SK-N-SH treated with all-trans-retinoic acid at 6 μM for 48 hours (cell line): Measurements from ENCODE around the gene NEK10.

Experiments used
- ATAC-seq: fragments of 200-7000 bp; cut with Tn5 transposase; 3 replicates; pipeline ENCODE4 v1.9.1; 2020; ENCODE audit warnings: mild to moderate bottlenecking, moderate library complexity
- ARNTL ChIP-seq: fragments of 450-650 bp; formaldehyde crosslinking; IDR thresholded peaks from 2 replicates; pipeline ENCODE4 v1.5.0; 2020; ENCODE audit warnings: low read depth, mild to moderate bottlenecking, moderate library complexity, borderline replicate concordance
- BACH2 ChIP-seq: fragments of 250-450 bp; sonication (Bioruptor Pico); IDR thresholded peaks from 2 replicates; pipeline ENCODE4 v1.9.0; 2021; ENCODE audit warnings: mild to moderate bottlenecking, borderline replicate concordance
- ESRRG ChIP-seq: fragments of 250-450 bp; sonication (Bioruptor Pico); IDR thresholded peaks from 2 replicates; pipeline ENCODE4 v1.6.1; 2021; ENCODE audit warnings: mild to moderate bottlenecking
- GLIS3 ChIP-seq: fragments of 250-450 bp; sonication (Bioruptor Pico); IDR thresholded peaks from 2 replicates; pipeline ENCODE4 v1.5.0; 2020; ENCODE audit warnings: mild to moderate bottlenecking, moderate library complexity
- ISL1 ChIP-seq: fragments of 250-450 bp; sonication (Bioruptor Pico); IDR thresholded peaks from 2 replicates; pipeline ENCODE4 v2.1.2; 2022; ENCODE audit warnings: mild to moderate bottlenecking, moderate library complexity
- OSR1 ChIP-seq: fragments of 250-450 bp; sonication (Bioruptor Pico); IDR thresholded peaks from 2 replicates; pipeline ENCODE4 v1.8.0; 2022; ENCODE audit warnings: moderate library complexity, mild to moderate bottlenecking, inconsistent platforms
- POU6F1 ChIP-seq: fragments of 250-450 bp; sonication (Bioruptor Pico); IDR thresholded peaks from 2 replicates; pipeline ENCODE4 v1.8.0; 2021; ENCODE audit warnings: low read depth, mild to moderate bottlenecking, moderate library complexity, borderline replicate concordance
- PPARA ChIP-seq: fragments of 250-450 bp; sonication (Bioruptor Pico); IDR thresholded peaks from 2 replicates; pipeline ENCODE4 v1.5.0; 2020; ENCODE audit warnings: mild to moderate bottlenecking, borderline replicate concordance
- RARB ChIP-seq: fragments of 250-450 bp; sonication (Bioruptor Pico); IDR thresholded peaks from 2 replicates; pipeline ENCODE4 v1.8.0; 2021; ENCODE audit warnings: mild to moderate bottlenecking, moderate library complexity
- SNAI2 ChIP-seq: fragments of 250-450 bp; sonication (Bioruptor Pico); IDR thresholded peaks from 2 replicates; pipeline ENCODE4 v1.5.0; 2020; ENCODE audit warnings: mild to moderate bottlenecking, moderate library complexity
- TCF4 ChIP-seq: fragments of 250-450 bp; sonication (Bioruptor Pico); IDR thresholded peaks from 2 replicates; pipeline ENCODE4 v1.8.0; 2021; ENCODE audit warnings: mild to moderate bottlenecking, moderate library complexity, borderline replicate concordance
- TOX ChIP-seq: fragments of 250-450 bp; sonication (Bioruptor Pico); IDR thresholded peaks from 2 replicates; pipeline ENCODE4 v1.8.0; 2021; ENCODE audit warnings: mild to moderate bottlenecking, moderate library complexity, borderline replicate concordance
- ZC3H10 ChIP-seq: fragments of 250-450 bp; sonication (Bioruptor Pico); IDR thresholded peaks from 2 replicates; pipeline ENCODE4 v1.5.1; 2021; ENCODE audit warnings: mild to moderate bottlenecking, moderate library complexity
- ZFP3 ChIP-seq: fragments of 250-450 bp; sonication (Bioruptor Pico); IDR thresholded peaks from 2 replicates; pipeline ENCODE4 v1.5.0; 2020; ENCODE audit warnings: mild to moderate bottlenecking, moderate library complexity
- ZFP30 ChIP-seq: fragments of 450-650 bp; formaldehyde crosslinking; IDR thresholded peaks from 2 replicates; pipeline ENCODE4 v1.5.0; 2022; ENCODE audit warnings: mild to moderate bottlenecking, moderate library complexity
- ZNF565 ChIP-seq: fragments of 450-650 bp; formaldehyde crosslinking; conservative IDR thresholded peaks from 2 replicates; pipeline ENCODE4 v1.5.0; 2020; ENCODE audit warnings: low read depth, mild to moderate bottlenecking, moderate library complexity
- ZNF70 ChIP-seq: fragments of 450-650 bp; formaldehyde crosslinking; IDR thresholded peaks from 2 replicates; pipeline ENCODE4 v1.5.0; 2020; ENCODE audit warnings: mild to moderate bottlenecking, moderate library complexity
- ZNF8 ChIP-seq: fragments of 450-650 bp; formaldehyde crosslinking; IDR thresholded peaks from 2 replicates; pipeline ENCODE4 v1.5.0; 2020; ENCODE audit warnings: mild to moderate bottlenecking, moderate library complexity
- TF ChIP-seq, protein P1 (sequence below): fragments of 250-450 bp; sonication (Bioruptor Pico); IDR thresholded peaks from 2 replicates; pipeline ENCODE4 v1.8.0; 2020; ENCODE audit warnings: mild to moderate bottlenecking, moderate library complexity, borderline replicate concordance
- TF ChIP-seq, protein P2 (sequence below): fragments of 250-450 bp; sonication (Bioruptor Pico); IDR thresholded peaks from 2 replicates; pipeline ENCODE4 v1.5.1; 2020; ENCODE audit warnings: low read depth, mild to moderate bottlenecking, moderate library complexity
- TF ChIP-seq, protein P3 (sequence below): fragments of 250-450 bp; sonication (Bioruptor Pico); IDR thresholded peaks from 2 replicates; pipeline ENCODE4 v1.5.0; 2020; ENCODE audit warnings: mild to moderate bottlenecking, moderate library complexity

Gene NEK10

DNA sequence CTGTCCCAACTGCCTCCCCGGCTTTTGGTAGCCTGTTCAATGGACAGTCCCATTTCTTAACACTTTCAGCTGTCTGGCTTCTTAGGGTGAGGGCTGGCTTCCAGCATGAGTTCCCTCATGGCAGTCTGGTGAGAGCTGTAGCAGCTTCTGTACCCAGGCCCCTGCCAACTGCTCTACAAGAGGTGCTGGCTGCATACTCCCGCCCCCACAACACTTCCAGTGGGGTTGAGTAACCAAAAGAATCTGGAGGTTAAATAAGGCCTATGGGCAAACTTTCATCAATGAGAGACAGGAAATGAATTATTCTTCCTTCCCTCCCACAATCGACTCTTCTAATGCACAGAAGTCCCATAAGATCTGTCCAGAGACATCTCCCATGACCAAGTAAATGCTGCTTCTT, 145.0 kb downstream of the NEK10 start (continued):
- no peak for TF ChIP-seq ZC3H10 (CRISPR knock-in tag)
- TF ChIP-seq ARNTL (CRISPR knock-in tag) = no peak
- no peak for TF ChIP-seq ESRRG
- no peak for TF ChIP-seq RARB
- no peak for TF ChIP-seq GLIS3 (CRISPR knock-in tag)
- no peak for TF ChIP-seq PPARA (CRISPR knock-in tag)
- no peak for TF ChIP-seq SNAI2 (CRISPR knock-in tag)

- ATAC-seq = no peak
- TF ChIP-seq ZNF8 (CRISPR knock-in tag) = no peak
- no peak for TF ChIP-seq TCF4 (CRISPR knock-in tag)
- TF ChIP-seq PPARA (CRISPR knock-in tag) = no peak
- TF ChIP-seq SNAI2 (CRISPR knock-in tag) = no peak
Observed at GRCh38 chr3:27221264-27221932, 147.8 kb downstream of the NEK10 start.

- ATAC-seq = no peak
- no peak for TF ChIP-seq ZFP3 (CRISPR knock-in tag)
- TF ChIP-seq, protein P1, sequence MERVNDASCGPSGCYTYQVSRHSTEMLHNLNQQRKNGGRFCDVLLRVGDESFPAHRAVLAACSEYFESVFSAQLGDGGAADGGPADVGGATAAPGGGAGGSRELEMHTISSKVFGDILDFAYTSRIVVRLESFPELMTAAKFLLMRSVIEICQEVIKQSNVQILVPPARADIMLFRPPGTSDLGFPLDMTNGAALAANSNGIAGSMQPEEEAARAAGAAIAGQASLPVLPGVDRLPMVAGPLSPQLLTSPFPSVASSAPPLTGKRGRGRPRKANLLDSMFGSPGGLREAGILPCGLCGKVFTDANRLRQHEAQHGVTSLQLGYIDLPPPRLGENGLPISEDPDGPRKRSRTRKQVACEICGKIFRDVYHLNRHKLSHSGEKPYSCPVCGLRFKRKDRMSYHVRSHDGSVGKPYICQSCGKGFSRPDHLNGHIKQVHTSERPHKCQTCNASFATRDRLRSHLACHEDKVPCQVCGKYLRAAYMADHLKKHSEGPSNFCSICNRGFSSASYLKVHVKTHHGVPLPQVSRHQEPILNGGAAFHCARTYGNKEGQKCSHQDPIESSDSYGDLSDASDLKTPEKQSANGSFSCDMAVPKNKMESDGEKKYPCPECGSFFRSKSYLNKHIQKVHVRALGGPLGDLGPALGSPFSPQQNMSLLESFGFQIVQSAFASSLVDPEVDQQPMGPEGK = no peak
- no peak for TF ChIP-seq TCF4 (CRISPR knock-in tag)
- TF ChIP-seq ESRRG = no peak
- no peak for TF ChIP-seq ZNF70 (CRISPR knock-in tag)
- TF ChIP-seq BACH2 (CRISPR knock-in tag) = no peak
- TF ChIP-seq, protein P2, sequence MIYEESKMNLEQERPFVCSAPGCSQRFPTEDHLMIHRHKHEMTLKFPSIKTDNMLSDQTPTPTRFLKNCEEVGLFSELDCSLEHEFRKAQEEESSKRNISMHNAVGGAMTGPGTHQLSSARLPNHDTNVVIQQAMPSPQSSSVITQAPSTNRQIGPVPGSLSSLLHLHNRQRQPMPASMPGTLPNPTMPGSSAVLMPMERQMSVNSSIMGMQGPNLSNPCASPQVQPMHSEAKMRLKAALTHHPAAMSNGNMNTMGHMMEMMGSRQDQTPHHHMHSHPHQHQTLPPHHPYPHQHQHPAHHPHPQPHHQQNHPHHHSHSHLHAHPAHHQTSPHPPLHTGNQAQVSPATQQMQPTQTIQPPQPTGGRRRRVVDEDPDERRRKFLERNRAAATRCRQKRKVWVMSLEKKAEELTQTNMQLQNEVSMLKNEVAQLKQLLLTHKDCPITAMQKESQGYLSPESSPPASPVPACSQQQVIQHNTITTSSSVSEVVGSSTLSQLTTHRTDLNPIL (CRISPR knock-in tag) = no peak
Observed at GRCh38 chr3:27220166-27220565, 149.0 kb downstream of the NEK10 start.

DNA sequence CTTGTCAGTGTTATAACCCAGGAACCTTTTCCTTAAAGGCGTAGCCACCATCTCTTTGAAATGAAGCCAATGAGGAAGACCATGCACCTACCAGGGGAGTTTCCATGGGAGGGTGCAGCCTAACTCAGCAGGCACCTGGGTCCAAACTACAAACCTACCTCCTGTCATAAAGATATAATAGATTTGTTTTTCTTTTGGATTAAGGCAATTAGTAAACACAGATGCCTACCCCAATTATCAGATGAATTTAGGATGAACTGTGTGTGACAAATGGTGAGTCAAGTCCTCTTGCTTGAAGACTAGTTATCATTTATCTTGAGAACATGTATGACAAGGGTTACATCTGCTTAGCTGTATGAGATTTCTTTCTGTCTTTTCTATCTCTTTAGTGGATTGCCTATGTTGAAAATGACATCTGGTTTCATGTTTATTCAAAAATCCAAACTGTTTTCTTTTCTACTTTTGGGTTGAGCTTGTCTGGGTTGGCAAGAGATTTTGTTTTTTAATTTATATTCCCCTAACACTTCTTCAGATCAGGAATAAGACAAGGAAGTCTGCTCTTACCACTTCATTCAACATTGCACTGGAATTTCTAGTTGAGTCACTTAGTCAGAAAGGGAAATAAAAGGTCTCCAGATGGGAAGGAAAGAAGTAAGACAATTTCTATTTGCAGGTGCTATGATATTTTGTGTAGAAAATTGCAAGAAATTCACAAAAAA, 149.9 kb downstream of the NEK10 start:
- TF ChIP-seq ZFP30 (no peak), ZNF565 (CRISPR knock-in tag) (no peak), ISL1 (CRISPR knock-in tag) (0 out of 2 replicates have a peak, but pooled peaks have one; percentile 23), GLIS3 (CRISPR knock-in tag) (no peak)
- ATAC-seq = no peak

DNA sequence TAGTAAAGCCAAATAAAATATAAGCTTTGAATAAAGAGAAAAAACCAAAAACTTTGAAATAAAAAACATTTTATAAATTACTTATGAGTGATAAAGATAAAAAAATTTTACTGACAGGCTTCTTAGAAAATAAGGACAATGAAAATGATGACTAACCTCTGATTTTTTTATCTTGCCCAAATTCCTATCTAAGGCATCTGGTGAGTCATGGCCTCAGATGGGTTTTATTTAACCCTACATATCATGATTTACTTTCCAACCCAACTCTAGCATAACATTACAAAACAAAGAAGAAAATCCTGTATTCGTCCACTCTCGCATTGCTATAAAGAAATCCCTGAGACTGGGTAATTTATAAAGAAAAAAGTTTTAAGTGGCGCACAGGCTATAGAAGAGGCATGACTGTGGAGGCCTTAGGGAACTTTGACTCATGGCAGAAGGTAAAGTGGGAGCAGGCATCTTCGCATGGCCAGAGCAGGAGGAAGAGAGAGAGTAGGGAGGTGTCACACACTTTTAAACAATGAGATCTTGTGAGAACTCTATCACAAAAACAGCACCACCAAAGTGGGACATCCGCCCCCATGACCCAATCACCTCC, 152.1 kb downstream of the NEK10 start:
- peak; percentile 74 for ATAC-seq
- TF ChIP-seq ZNF8 (CRISPR knock-in tag) = no peak
- TF ChIP-seq ZFP3 (CRISPR knock-in tag) = no peak
- no peak for TF ChIP-seq ZFP30
- TF ChIP-seq ZC3H10 (CRISPR knock-in tag) = no peak
- no peak for TF ChIP-seq ZNF565 (CRISPR knock-in tag)
- TF ChIP-seq, protein P3, sequence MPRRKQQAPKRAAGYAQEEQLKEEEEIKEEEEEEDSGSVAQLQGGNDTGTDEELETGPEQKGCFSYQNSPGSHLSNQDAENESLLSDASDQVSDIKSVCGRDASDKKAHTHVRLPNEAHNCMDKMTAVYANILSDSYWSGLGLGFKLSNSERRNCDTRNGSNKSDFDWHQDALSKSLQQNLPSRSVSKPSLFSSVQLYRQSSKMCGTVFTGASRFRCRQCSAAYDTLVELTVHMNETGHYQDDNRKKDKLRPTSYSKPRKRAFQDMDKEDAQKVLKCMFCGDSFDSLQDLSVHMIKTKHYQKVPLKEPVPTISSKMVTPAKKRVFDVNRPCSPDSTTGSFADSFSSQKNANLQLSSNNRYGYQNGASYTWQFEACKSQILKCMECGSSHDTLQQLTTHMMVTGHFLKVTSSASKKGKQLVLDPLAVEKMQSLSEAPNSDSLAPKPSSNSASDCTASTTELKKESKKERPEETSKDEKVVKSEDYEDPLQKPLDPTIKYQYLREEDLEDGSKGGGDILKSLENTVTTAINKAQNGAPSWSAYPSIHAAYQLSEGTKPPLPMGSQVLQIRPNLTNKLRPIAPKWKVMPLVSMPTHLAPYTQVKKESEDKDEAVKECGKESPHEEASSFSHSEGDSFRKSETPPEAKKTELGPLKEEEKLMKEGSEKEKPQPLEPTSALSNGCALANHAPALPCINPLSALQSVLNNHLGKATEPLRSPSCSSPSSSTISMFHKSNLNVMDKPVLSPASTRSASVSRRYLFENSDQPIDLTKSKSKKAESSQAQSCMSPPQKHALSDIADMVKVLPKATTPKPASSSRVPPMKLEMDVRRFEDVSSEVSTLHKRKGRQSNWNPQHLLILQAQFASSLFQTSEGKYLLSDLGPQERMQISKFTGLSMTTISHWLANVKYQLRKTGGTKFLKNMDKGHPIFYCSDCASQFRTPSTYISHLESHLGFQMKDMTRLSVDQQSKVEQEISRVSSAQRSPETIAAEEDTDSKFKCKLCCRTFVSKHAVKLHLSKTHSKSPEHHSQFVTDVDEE (CRISPR knock-in tag) = no peak
- no peak for TF ChIP-seq OSR1 (CRISPR knock-in tag)
- no peak for TF ChIP-seq TOX (CRISPR knock-in tag)
- no peak for TF ChIP-seq GLIS3 (CRISPR knock-in tag)
- TF ChIP-seq ZNF70 (CRISPR knock-in tag) = no peak
- TF ChIP-seq, protein P1 = no peak
- TF ChIP-seq ARNTL (CRISPR knock-in tag) = no peak
- no peak; the same call in 1 of the 2 replicates for TF ChIP-seq ISL1 (CRISPR knock-in tag)
- no peak for TF ChIP-seq POU6F1 (CRISPR knock-in tag)
- TF ChIP-seq, protein P2 (CRISPR knock-in tag) = no peak
- TF ChIP-seq ESRRG = no peak
